ENCODE results near the gene MYO18B.

The MYO18B gene

GRCh38 chr22:25795478-25795877 lies 53.5 kb downstream of the MYO18B start:
- no peak overlapping the region for H3K4me3 ChIP-seq (replicated peaks; ENCODE audit: insufficient read depth, low read length)
- no peak overlapping the region for H3K27ac ChIP-seq (replicated peaks)
- no peaks in the 10 kb centered on the region for H3K27me3 ChIP-seq (ENCODE audit: insufficient read depth, poor library complexity, severe bottlenecking)
- TF ChIP-seq GABPA (IDR thresholded peaks at IDR 0.05; ENCODE audit: low read depth): no peak
- TF ChIP-seq CTCF (IDR thresholded peaks at IDR 0.05; ENCODE audit: insufficient read depth, low read length): no peak
- TF ChIP-seq, protein P1, sequence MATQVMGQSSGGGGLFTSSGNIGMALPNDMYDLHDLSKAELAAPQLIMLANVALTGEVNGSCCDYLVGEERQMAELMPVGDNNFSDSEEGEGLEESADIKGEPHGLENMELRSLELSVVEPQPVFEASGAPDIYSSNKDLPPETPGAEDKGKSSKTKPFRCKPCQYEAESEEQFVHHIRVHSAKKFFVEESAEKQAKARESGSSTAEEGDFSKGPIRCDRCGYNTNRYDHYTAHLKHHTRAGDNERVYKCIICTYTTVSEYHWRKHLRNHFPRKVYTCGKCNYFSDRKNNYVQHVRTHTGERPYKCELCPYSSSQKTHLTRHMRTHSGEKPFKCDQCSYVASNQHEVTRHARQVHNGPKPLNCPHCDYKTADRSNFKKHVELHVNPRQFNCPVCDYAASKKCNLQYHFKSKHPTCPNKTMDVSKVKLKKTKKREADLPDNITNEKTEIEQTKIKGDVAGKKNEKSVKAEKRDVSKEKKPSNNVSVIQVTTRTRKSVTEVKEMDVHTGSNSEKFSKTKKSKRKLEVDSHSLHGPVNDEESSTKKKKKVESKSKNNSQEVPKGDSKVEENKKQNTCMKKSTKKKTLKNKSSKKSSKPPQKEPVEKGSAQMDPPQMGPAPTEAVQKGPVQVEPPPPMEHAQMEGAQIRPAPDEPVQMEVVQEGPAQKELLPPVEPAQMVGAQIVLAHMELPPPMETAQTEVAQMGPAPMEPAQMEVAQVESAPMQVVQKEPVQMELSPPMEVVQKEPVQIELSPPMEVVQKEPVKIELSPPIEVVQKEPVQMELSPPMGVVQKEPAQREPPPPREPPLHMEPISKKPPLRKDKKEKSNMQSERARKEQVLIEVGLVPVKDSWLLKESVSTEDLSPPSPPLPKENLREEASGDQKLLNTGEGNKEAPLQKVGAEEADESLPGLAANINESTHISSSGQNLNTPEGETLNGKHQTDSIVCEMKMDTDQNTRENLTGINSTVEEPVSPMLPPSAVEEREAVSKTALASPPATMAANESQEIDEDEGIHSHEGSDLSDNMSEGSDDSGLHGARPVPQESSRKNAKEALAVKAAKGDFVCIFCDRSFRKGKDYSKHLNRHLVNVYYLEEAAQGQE (IDR thresholded peaks at IDR 0.05; ENCODE audit: insufficient replicate concordance, low read depth): no peak
- TF ChIP-seq POLR2AphosphoS5 (IDR thresholded peaks at IDR 0.05; ENCODE audit: low read depth): no peak
- no peak for TF ChIP-seq SPI1 (IDR thresholded peaks at IDR 0.05; ENCODE audit: borderline replicate concordance, low read depth)
- DNase-seq (ENCODE audit: low read depth in 1 of 2, low spot score in 1 of 2): no peak

DNA sequence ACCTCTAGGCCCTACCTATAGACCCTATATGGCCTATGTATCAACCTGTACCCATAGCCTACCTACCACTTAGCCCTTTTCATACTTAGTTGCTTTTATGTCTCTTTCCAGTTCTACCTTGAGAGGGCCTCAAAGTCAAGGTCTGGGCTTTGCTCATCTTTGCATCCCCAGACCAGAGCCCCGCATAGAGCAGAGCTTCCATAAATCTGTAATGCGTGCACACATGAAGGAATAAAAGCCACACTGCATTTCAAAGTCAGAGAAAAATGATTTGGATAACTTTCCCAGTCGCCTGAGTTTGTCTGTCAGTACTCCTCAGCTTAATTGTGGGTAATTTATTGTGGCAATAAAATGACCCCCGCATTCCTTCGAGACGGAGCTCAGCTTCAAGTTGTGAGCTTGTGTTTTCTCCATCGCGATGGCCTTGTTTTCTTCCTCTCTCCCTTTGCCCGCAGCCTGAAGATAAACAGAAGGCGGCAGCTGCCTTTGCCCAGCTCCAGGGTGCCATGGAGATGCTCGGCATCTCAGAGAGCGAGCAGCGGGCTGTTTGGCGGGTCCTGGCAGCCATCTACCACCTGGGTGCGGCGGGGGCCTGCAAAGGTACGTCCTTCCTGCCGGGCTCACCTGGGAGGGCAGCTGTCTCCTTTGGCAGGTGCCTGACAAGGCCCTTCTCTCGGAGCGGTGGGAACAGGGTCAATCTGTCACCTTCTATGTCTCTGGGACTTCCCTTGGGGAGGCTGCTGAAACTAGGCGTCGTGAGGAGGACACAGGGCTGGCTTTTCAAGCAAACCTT lies 55.7 kb downstream of the MYO18B start:
- no peak for DNase-seq (ENCODE audit: low read depth in 1 of 2, low spot score in 1 of 2)
- H3K4me3 ChIP-seq (replicated peaks; ENCODE audit: insufficient read depth, low read length): no peak overlapping the region
- no peak overlapping the region for H3K27ac ChIP-seq (replicated peaks)
- TF ChIP-seq GABPA (IDR thresholded peaks at IDR 0.05; ENCODE audit: low read depth) (no peak), POLR2AphosphoS5 (IDR thresholded peaks at IDR 0.05; ENCODE audit: low read depth) (no peak), CTCF (IDR thresholded peaks at IDR 0.05; ENCODE audit: insufficient read depth, low read length) (no peak), SPI1 (IDR thresholded peaks at IDR 0.05; ENCODE audit: borderline replicate concordance, low read depth) (no peak)
- TF ChIP-seq, protein P1 (IDR thresholded peaks at IDR 0.05; ENCODE audit: insufficient replicate concordance, low read depth): no peak
- no peaks in the 10 kb centered on the region for H3K27me3 ChIP-seq (ENCODE audit: insufficient read depth, poor library complexity, severe bottlenecking)

DNA sequence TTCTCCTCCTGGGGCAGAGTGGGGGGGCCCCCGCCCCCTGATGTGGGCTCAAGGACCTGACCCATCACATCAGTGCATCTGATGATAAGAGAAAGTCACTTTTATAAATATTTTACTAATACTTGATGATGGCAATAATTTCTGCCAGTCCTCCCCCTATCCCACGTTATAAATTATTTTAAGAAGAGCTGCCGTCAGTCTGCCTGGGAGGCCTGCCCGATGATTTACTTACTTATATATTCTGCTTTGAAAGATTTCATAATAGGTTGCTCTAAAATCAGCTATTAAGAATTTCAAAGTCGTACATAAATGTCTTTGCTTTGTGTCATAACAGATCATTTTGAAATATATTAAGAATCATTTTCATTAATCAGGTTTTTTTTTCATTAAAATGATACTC lies 58.8 kb downstream of the MYO18B start:
- DNase-seq (ENCODE audit: low read depth in 1 of 2, low spot score in 1 of 2): no peak
- TF ChIP-seq POLR2AphosphoS5 (IDR thresholded peaks at IDR 0.05; ENCODE audit: low read depth) (no peak), CTCF (IDR thresholded peaks at IDR 0.05; ENCODE audit: insufficient read depth, low read length) (no peak), SPI1 (IDR thresholded peaks at IDR 0.05; ENCODE audit: borderline replicate concordance, low read depth) (no peak), GABPA (IDR thresholded peaks at IDR 0.05; ENCODE audit: low read depth) (no peak)
- TF ChIP-seq, protein P1 (IDR thresholded peaks at IDR 0.05; ENCODE audit: insufficient replicate concordance, low read depth): no peak
- Histone ChIP-seq H3K27me3 (ENCODE audit: insufficient read depth, poor library complexity, severe bottlenecking) (no peaks in the 10 kb centered on the region), H3K27ac (replicated peaks) (no peak overlapping the region), H3K4me3 (replicated peaks; ENCODE audit: insufficient read depth, low read length) (no peak overlapping the region)
